MG63 (cell line): ENCODE data around the gene DUXA. TPM values are rescaled to one million over a fixed set of nuclear protein-coding genes. Genes with fewer than 3 reads are reported as not detected.
"Not testable (repeated sequence)": the region's sequence is repeated elsewhere in the genome, so short reads cannot be mapped to it uniquely, and the experiment has no call there.

Experiments
- DNase-seq: peaks from one replicate; pipeline ENCODE4 v3.0.0-alpha.2; 2020
- H3K27me3 ChIP-seq: fragments of 250-450 bp; sonication (Bioruptor Pico); 2 replicates; pipeline ENCODE4 v1.5.1; 2020; ENCODE audit warnings: mild to moderate bottlenecking, moderate library complexity
- H3K36me3 ChIP-seq: fragments of 250-450 bp; sonication (Bioruptor Pico); 2 replicates; pipeline ENCODE4 v1.5.1; 2020; ENCODE audit warnings: mild to moderate bottlenecking, moderate library complexity
- H3K4me3 ChIP-seq: fragments of 250-450 bp; sonication (Bioruptor Pico); 2 replicates; pipeline ENCODE4 v1.5.1; 2020; ENCODE audit warnings: mild to moderate bottlenecking, moderate library complexity
- H3K9me3 ChIP-seq: fragments of 250-450 bp; sonication (Bioruptor Pico); 2 replicates; pipeline ENCODE4 v1.5.1; 2020; ENCODE audit warnings: mild to moderate bottlenecking, moderate library complexity
- total RNA-seq: library from RNA; depleted of rRNA; stranded (reverse); fragments of >200 nt; shearing (Covaris generic); gene quantifications from 2 replicates; pipeline ENCODE4 v1.2.3, GENCODE V29; 2014; ENCODE audit warnings: low replicate concordance; rRNA removed

Gene DUXA
- not detected in 2 replicates for total RNA-seq

DNA sequence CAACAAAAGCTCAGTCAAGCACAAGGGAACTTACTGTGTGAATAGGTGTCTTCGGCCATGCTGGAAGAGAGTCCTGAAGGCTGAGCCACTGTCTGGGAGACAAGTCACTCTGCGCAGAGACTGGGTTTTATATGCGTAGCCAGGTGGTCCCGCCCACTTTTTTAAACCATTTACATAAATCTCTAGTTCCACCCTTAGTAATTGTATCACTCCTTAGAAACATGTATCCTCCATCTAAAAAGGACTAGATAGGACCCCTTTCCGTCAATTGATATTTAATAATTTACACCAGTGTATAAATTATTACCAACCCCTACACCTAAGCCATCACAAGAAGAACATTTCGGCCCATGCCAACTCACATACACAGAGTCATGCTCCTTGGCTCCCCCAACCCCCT is at the start of gene DUXA:
DUXA (minus strand) TSS at position 101 of the 400 bp plus-strand sequence; CDS start at position 59, 42 bp downstream.
- H3K36me3 ChIP-seq = no peaks in the 10 kb centered on the region
- no peak within 1 kb of the TSS for H3K4me3 ChIP-seq
- 0 out of 2 replicates have a peak, but pooled peaks cover 2% of the 10 kb centered on the region for H3K9me3 ChIP-seq
- DNase-seq = no peak
- 0 out of 2 replicates have a peak, but pooled peaks cover 2% of the 10 kb centered on the region for H3K27me3 ChIP-seq

- Histone ChIP-seq H3K4me3 (no peak overlapping the region), H3K9me3 (no peaks in the 10 kb centered on the region; the same call in 1 of the 2 replicates), H3K27me3 (no peaks in the 10 kb centered on the region; the same call in 1 of the 2 replicates), H3K36me3 (peaks cover 90% of the 10 kb centered on the region)
- DNase-seq = peak; percentile 9
These were observed 44.8 kb upstream of the DUXA start for GRCh38 chr19:57212109-57212508.

- H3K4me3 ChIP-seq = no peak overlapping the region
- H3K36me3 ChIP-seq = peaks cover 84% of the 10 kb centered on the region
- no peak for DNase-seq
- H3K27me3 ChIP-seq = no peaks in the 10 kb centered on the region; the same call in 1 of the 2 replicates
- no peaks in the 10 kb centered on the region; the same call in 1 of the 2 replicates for H3K9me3 ChIP-seq
These were observed 43.1 kb upstream of the DUXA start for GRCh38 chr19:57210381-57210780.

DNA sequence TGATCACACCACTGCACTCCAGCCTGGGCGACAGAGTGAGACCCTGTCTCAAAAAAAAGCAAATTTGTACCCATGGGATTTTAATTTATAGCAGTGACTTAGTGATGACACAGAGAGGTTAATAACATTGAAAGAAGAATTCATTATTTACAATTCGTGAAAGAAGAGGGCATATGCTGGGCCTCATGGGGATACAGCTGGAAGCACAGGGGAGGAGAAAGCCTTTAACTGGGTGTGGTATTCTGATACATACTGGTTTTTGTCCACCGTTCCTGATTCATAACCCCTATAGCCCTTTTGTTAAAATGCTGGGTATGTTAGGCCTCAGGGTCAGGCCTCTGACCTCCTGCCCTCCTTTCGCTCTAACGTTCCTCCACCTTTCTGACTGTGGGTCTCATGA is 34.9 kb upstream of the DUXA start:
- Histone ChIP-seq H3K36me3 (peaks cover 84% of the 10 kb centered on the region), H3K4me3 (no peak overlapping the region), H3K27me3 (no peaks in the 10 kb centered on the region), H3K9me3 (no peaks in the 10 kb centered on the region)
- no peak for DNase-seq

DNA sequence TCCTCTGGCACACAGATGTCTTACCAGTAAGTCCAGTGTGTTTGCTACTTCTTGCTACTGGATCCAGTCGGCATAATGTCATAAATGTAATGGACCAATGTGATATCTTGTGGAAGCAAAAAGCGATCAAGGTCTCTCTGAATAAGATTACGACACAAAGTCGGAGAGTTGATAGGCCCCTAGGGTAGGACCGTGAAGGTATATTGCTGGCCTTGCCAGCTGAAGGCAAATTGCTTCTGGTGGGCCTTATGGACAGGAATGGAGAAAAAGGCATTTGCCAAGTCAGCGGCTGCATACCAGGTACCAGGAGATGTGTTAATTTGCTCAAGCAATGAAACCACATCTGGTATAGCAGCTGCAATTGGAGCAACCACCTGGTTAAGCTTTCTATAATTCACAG is 30.6 kb upstream of the DUXA start:
- H3K36me3 ChIP-seq = peaks cover 89% of the 10 kb centered on the region

GRCh38 chr19:57192993-57193392 is 25.7 kb upstream of the DUXA start:
- Histone ChIP-seq H3K9me3 (peaks cover 15% of the 10 kb centered on the region), H3K4me3 (peak overlapping the region; percentile 92), H3K27me3 (no peaks in the 10 kb centered on the region), H3K36me3 (peaks cover 54% of the 10 kb centered on the region)
- no peak for DNase-seq

More for the DNA sequence above, 30.6 kb upstream of the DUXA start:
- H3K27me3 ChIP-seq, DNase-seq, H3K4me3 ChIP-seq, H3K9me3 ChIP-seq: not testable (repeated sequence)

- no peak for DNase-seq
- Histone ChIP-seq H3K36me3 (peaks cover 44% of the 10 kb centered on the region), H3K9me3 (peaks cover 15% of the 10 kb centered on the region), H3K27me3 (no peaks in the 10 kb centered on the region), H3K4me3 (peak overlapping the region; percentile 92)
These were observed 24.8 kb upstream of the DUXA start for GRCh38 chr19:57192077-57192420.

DNA sequence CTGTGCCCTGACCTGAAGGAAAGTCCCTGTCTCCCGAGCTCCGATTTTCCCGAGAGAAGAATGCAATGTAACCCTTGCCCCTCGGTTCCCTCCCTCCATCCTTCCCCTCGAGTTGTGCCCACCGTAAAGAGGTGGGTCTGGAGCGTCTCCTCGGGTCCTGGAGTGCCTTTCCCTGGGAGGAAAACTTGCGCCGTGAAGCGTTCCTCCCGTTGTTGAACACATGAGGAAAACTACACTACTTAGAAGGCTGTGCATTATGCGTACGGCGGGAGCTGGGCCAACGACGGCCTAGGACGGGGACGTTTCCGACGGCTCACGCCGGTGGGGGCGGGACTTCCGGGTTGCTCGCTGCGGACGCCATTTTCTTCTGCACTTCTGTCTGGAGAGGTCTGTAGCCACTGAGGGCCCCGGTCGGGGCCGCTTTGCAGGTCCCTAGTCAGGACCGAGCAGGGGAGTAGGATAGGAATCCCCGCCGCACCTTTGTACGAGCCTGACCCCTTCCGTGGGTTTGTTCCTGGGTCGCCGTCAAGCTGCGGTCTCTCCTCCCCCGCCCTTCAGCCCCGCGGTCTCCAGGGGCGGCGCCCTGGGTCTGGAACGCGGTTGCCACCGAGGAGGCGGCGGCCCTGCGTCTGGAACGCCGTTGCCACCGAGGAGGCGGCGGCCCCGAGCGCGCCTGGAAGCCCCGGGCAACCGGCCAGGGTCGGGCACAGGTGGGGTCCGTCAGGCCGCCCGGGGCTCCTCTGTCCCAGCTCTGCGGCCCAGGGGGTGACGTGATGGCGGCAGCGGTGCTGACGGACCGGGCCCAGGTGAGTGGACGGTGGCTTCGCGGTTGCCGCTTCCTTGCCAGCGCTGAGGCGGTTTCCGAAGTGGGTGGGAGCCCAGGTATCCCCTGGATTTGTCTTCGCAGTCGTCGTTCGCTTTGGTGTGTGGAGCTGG is 24.1 kb upstream of the DUXA start, which contains the start of gene ZNF264:
ZNF264 (plus strand) TSS at position 360 of the 936 bp plus-strand sequence; CDS start at position 774, 414 bp downstream.
- Histone ChIP-seq H3K4me3 (peak within 1 kb of the TSS; percentile 92), H3K27me3 (no peaks in the 10 kb centered on the region), H3K9me3 (peaks cover 15% of the 10 kb centered on the region), H3K36me3 (peaks cover 38% of the 10 kb centered on the region)
- peak; percentile 96 for DNase-seq

DNA sequence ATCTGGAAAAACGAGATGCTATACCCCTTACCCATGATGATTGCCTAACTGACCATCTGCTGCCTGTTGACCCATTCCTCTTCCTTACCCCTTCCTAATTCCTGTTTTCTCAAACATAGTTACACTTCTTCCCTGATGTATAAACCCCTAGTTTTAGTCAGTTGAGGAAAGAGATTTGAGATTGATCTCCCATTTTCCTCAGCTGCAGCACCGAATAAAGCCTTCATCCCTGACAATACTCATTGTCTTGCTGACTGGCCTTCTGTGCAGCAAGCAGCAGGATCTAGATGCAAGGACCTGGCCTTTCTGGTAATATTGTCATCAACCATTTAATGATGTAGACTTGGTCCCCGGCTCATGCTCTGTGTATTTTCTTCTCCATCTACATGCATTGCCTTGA is 23.0 kb upstream of the DUXA start:
- H3K36me3 ChIP-seq = peaks cover 27% of the 10 kb centered on the region
- no peak for DNase-seq
- H3K9me3 ChIP-seq = peaks cover 15% of the 10 kb centered on the region
- H3K4me3 ChIP-seq = no peak overlapping the region; the same call in 1 of the 2 replicates
- H3K27me3 ChIP-seq = no peaks in the 10 kb centered on the region

DNA sequence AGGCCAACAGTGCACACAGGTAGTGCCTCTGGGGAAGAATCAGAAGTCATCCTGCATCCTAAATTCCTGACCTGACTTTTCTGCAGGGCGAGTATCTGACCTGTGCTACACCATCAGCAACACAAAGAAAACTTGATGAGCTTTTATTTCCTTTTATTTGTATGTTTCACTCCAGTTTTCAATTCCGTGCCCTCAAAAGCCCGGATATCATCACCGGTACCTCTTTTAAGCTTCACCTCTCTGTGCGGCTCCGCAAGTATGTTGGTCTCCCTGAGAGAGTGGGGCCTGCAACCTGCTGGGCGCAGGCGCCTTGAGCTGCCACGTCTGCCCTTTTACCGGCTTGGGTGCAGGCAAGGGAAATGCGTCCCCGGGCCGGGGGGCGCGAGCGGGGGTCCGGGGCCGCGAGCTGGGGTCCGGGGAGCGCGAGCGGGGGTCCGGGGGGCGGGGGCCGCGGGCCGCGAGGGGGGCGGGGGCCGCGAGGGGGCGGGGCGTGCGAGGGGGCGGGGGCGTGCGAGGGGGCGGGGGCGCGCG is 4.3 kb upstream of the DUXA start:
- DNase-seq = peak; percentile 13
- Histone ChIP-seq H3K4me3 (peak overlapping the region; percentile 28), H3K27me3 (0 out of 2 replicates have a peak, but pooled peaks cover 2% of the 10 kb centered on the region), H3K36me3 (no peaks in the 10 kb centered on the region), H3K9me3 (peaks cover 10% of the 10 kb centered on the region; the same call in 1 of the 2 replicates)

DNA sequence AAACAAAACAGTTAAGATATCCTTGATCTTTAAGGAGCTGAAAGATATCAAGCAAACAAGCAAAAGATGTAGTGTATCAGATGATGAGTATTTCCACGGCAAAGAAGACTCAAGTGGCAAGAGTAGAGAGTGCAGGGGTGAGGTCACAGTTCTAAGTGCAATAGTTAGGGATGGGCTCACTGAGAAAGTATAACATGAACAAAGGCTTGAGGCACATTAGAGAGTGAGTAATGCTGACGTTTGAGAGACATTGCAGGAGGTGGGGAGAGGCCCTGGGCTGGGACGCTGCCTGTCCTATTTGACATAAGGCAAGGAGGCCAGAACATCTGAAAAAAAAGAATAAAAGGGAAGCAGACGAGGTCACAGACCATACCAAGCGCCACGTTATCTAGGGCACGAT is 1.4 kb downstream of the DUXA start:
- DNase-seq = no peak
- no peak overlapping the region for H3K4me3 ChIP-seq
- 0 out of 2 replicates have a peak, but pooled peaks cover 2% of the 10 kb centered on the region for H3K9me3 ChIP-seq
- H3K36me3 ChIP-seq = no peaks in the 10 kb centered on the region
- 0 out of 2 replicates have a peak, but pooled peaks cover 2% of the 10 kb centered on the region for H3K27me3 ChIP-seq

DNA sequence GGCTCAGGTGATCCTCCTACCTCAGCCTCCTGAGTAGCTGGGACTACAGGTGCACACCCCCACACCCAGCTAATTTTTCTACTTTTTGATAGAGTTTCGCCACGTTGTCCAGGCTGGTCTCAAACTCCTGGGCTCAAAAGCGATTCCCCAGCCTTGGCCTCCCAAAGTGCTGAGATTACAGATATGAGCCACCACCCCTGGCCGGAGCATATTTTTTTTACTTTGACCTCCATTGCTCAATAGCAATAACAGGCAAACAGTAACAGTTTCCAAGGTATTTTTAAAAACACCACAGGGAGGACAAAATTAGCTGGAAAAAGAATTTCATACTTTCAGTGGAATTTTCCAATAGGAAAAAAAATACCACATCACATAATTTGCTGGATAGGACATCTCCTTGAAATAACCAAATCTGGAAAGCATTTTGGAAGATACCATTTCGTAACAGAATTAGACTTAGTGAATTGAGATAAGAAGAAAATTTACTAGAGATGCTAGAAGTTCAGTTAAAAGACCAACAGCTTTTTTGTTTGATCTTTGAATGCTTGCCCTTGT is 5.2 kb downstream of the DUXA start:
- no peaks in the 10 kb centered on the region for H3K27me3 ChIP-seq
- 0 out of 2 replicates have a peak, but pooled peaks cover 2% of the 10 kb centered on the region for H3K9me3 ChIP-seq
- no peaks in the 10 kb centered on the region for H3K36me3 ChIP-seq

GRCh38 chr19:57152921-57153320 is 14.4 kb downstream of the DUXA start:
- no peak for DNase-seq
- no peaks in the 10 kb centered on the region for H3K36me3 ChIP-seq
- H3K4me3 ChIP-seq = no peak overlapping the region
- no peaks in the 10 kb centered on the region; the same call in 1 of the 2 replicates for H3K27me3 ChIP-seq
- no peaks in the 10 kb centered on the region for H3K9me3 ChIP-seq

More for the DNA sequence above, 5.2 kb downstream of the DUXA start:
- DNase-seq = no peak
- no peak overlapping the region for H3K4me3 ChIP-seq

DNA sequence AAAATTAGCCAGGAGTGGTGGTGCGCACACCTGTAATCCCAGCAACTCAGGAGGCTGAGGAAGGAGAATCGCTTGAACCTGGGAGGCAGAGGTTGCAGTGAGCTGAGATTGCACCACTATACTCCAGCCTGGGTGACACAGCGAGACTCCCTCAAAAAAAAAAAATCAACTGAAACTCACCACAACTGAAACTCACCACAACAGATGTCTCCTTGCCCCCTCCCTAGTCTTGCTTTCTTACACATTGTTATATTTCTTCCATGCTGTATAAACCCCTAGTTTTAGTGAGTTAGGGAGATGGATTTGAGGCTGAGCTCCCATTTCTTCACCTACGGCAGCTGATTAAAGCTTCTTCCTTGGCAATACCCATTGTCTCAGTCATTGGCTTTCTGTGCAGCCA is 25.6 kb downstream of the DUXA start:
- no peak for DNase-seq
- H3K4me3 ChIP-seq = no peak overlapping the region
- no peaks in the 10 kb centered on the region for H3K36me3 ChIP-seq
- H3K27me3 ChIP-seq = no peaks in the 10 kb centered on the region
- no peaks in the 10 kb centered on the region for H3K9me3 ChIP-seq

GRCh38 chr19:57135797-57136196 is 31.5 kb downstream of the DUXA start:
- DNase-seq = no peak
- Histone ChIP-seq H3K36me3 (no peaks in the 10 kb centered on the region), H3K9me3 (no peaks in the 10 kb centered on the region), H3K27me3 (no peaks in the 10 kb centered on the region), H3K4me3 (no peak overlapping the region)

DNA sequence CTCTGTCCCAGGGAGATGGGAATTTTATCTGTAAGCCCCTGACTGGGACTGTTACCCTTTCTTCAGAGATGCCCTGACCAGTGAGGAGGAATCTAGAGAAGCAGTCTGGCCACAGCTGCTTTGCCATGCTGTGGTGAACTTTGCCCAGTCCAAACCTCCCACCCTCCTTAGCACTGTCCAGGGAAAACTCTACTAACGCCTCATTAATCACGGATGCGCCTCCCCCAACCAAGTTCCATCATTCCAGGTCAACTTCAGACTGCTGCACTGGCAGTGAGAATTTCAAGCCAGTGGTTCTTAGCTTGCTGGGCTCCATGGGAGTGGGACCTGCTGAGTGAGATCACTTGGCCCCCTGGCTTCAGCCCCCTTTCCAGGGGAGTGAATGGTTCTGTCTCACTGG is 39.9 kb downstream of the DUXA start:
- not testable (repeated sequence) for DNase-seq, H3K36me3 ChIP-seq, H3K4me3 ChIP-seq

GRCh38 chr19:57123882-57124281 is 43.4 kb downstream of the DUXA start:
- Histone ChIP-seq H3K9me3 (no peaks in the 10 kb centered on the region), H3K36me3 (no peaks in the 10 kb centered on the region), H3K27me3 (no peaks in the 10 kb centered on the region), H3K4me3 (no peak overlapping the region)
- no peak for DNase-seq

More for the DNA sequence above, 39.9 kb downstream of the DUXA start:
- H3K27me3 ChIP-seq, H3K9me3 ChIP-seq: not testable (repeated sequence)
